Measurements from ENCODE around the gene TEPSIN.

The TEPSIN gene

GRCh38 chr17:81282876-81283275 is 44.0 kb upstream of the TEPSIN start:
- H3K79me2 ChIP-seq (ENCODE audit: low read length): peaks cover 41% of the 10 kb centered on the region
- no peaks in the 10 kb centered on the region for H4K20me1 ChIP-seq (ENCODE audit: insufficient read depth, low read length)
- H3F3A ChIP-seq (ENCODE audit: insufficient read depth, low read length): no peaks in the 10 kb centered on the region
- no peak for DNase-seq
- H3K36me3 ChIP-seq (replicated peaks; ENCODE audit: insufficient read depth, low read length): no peaks in the 10 kb centered on the region
- H2AFZ ChIP-seq (ENCODE audit: low read length): no peak overlapping the region
- no peak overlapping the region for H3K4me3 ChIP-seq (ENCODE audit: low read length)
- H3K4me1 ChIP-seq (ENCODE audit: low read length): no peaks in the 10 kb centered on the region; the same call in 1 of the 2 replicates
- no peak overlapping the region for H3K4me2 ChIP-seq (ENCODE audit: low read depth, low read length)
- no peaks in the 10 kb centered on the region for H3K9me3 ChIP-seq (replicated peaks; ENCODE audit: insufficient read depth, low read length)
- TF ChIP-seq EZH2 (optimal IDR thresholded peaks at IDR 0.05; ENCODE audit: low read depth, low read length) (no peak), CTCF (IDR thresholded peaks at IDR 0.05; ENCODE audit: low read length) (no peak), EZH2phosphoT487 (IDR thresholded peaks at IDR 0.05; ENCODE audit: low read length) (no peak)
- no peaks in the 10 kb centered on the region for H3K27me3 ChIP-seq (replicated peaks; ENCODE audit: insufficient read depth, low read length)
- no peak overlapping the region for H3K27ac ChIP-seq (ENCODE audit: low read length)
- H3K9me2 ChIP-seq (replicated peaks; ENCODE audit: insufficient read depth, low read length): no peaks in the 10 kb centered on the region
- H3K9ac ChIP-seq (ENCODE audit: low read length): no peak overlapping the region

DNA sequence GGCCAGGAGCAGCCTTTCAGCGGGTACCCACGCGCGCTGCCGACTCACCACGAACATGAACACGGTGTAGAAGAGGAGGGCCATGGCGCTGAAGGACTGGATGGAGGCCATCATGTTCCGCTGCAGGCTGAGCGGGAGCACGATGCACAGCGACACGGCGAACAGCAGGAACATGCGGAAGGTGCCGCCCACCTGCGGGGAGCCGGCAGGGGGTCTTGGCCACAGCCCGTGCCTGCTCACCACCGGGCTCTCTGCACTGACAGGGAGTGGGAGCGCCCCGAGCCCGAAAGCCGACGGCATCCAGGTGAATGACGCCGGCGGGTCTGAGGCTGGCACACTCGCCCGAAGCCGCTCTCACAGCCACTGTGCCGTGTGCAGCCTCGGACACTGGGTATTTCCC is 43.3 kb upstream of the TEPSIN start:
- no peak for DNase-seq
- TF ChIP-seq CTCF (IDR thresholded peaks at IDR 0.05; ENCODE audit: low read length): no peak
- TF ChIP-seq EZH2phosphoT487 (IDR thresholded peaks at IDR 0.05; ENCODE audit: low read length): no peak
- no peak for TF ChIP-seq EZH2 (optimal IDR thresholded peaks at IDR 0.05; ENCODE audit: low read depth, low read length)
- no peak overlapping the region for H3K9ac ChIP-seq (ENCODE audit: low read length)
- no peaks in the 10 kb centered on the region for H3K9me2 ChIP-seq (replicated peaks; ENCODE audit: insufficient read depth, low read length)
- H3K27me3 ChIP-seq (replicated peaks; ENCODE audit: insufficient read depth, low read length): no peaks in the 10 kb centered on the region
- H3K27ac ChIP-seq (ENCODE audit: low read length): no peak overlapping the region
- H3K79me2 ChIP-seq (ENCODE audit: low read length): peaks cover 34% of the 10 kb centered on the region
- no peaks in the 10 kb centered on the region for H3K36me3 ChIP-seq (replicated peaks; ENCODE audit: insufficient read depth, low read length)
- no peak overlapping the region for H3K4me2 ChIP-seq (ENCODE audit: low read depth, low read length)
- no peaks in the 10 kb centered on the region for H3K9me3 ChIP-seq (replicated peaks; ENCODE audit: insufficient read depth, low read length)
- no peaks in the 10 kb centered on the region; the same call in 1 of the 2 replicates for H3K4me1 ChIP-seq (ENCODE audit: low read length)
- H2AFZ ChIP-seq (ENCODE audit: low read length): no peak overlapping the region
- H3K4me3 ChIP-seq (ENCODE audit: low read length): no peak overlapping the region
- H3F3A ChIP-seq (ENCODE audit: insufficient read depth, low read length): no peaks in the 10 kb centered on the region
- H4K20me1 ChIP-seq (ENCODE audit: insufficient read depth, low read length): no peaks in the 10 kb centered on the region

- H2AFZ ChIP-seq (ENCODE audit: low read length): no peak overlapping the region
- no peak for DNase-seq
- H3K9me2 ChIP-seq (replicated peaks; ENCODE audit: insufficient read depth, low read length): no peaks in the 10 kb centered on the region
- no peaks in the 10 kb centered on the region for H3K27me3 ChIP-seq (replicated peaks; ENCODE audit: insufficient read depth, low read length)
- H3F3A ChIP-seq (ENCODE audit: insufficient read depth, low read length): no peaks in the 10 kb centered on the region
- H4K20me1 ChIP-seq (ENCODE audit: insufficient read depth, low read length): no peaks in the 10 kb centered on the region
- H3K9ac ChIP-seq (ENCODE audit: low read length): no peak overlapping the region
- no peak for TF ChIP-seq CTCF (IDR thresholded peaks at IDR 0.05; ENCODE audit: low read length)
- no peak for TF ChIP-seq EZH2 (optimal IDR thresholded peaks at IDR 0.05; ENCODE audit: low read depth, low read length)
- no peak for TF ChIP-seq EZH2phosphoT487 (IDR thresholded peaks at IDR 0.05; ENCODE audit: low read length)
- no peak overlapping the region for H3K27ac ChIP-seq (ENCODE audit: low read length)
- no peaks in the 10 kb centered on the region for H3K9me3 ChIP-seq (replicated peaks; ENCODE audit: insufficient read depth, low read length)
- no peak overlapping the region for H3K4me3 ChIP-seq (ENCODE audit: low read length)
- H3K79me2 ChIP-seq (ENCODE audit: low read length): peaks cover 18% of the 10 kb centered on the region; the same call in 1 of the 2 replicates
- no peaks in the 10 kb centered on the region; the same call in 1 of the 2 replicates for H3K36me3 ChIP-seq (replicated peaks; ENCODE audit: insufficient read depth, low read length)
- no peaks in the 10 kb centered on the region for H3K4me1 ChIP-seq (ENCODE audit: low read length)
- no peak overlapping the region for H3K4me2 ChIP-seq (ENCODE audit: low read depth, low read length)
Observed at GRCh38 chr17:81280571-81280970, 41.7 kb upstream of the TEPSIN start.
